ENCODE data around the gene C1orf232.

The C1orf232 gene

DNA sequence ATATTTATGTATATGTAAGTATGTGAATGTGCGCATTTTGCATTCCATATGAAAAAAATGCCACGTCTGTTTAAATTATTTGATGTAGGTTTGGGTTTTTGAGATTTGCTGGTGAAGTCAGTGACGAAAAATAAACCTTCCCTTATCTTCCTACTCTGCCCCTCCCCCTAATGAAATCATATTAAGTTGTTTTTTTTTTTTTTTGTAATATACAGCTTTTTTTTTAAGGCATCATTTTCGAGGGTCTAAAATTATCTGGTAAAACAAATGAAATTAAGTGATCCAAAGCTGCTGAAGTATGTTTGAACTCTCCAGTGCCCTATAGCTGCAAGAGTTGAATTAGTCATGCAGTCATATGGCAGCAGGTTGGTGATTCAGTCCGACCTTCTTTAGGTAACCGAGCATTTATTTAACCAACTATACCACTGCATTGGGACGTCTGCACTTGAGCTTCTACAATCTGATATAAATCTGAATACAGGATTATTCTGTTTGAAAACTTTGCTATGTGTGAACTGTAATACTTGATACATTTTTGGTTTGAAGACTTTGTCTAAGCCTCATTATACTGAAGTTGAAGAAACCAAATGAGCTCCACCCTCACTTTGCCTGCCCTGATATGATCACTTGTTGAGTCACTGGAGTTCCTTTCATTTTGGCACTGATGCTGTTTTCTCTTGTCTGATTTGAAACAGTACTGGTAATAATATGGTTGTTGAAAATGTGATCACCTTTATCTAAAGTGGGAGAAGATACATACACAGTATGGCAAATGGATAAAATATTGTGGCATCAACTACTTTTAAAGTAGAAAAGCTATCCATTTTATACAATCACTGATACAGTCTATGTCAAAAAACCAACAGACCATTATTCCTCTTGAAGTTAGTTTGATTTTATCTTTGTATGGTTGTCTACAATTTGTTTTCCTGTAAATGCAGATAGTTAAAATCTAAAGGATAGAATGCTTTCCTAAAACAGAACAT is 45.5 kb downstream of the C1orf232 start:
- DNase-seq: peak; percentile 41

- no peak for DNase-seq
These were observed 46.6 kb downstream of the C1orf232 start for GRCh38 chr1:26121854-26122773.

DNA sequence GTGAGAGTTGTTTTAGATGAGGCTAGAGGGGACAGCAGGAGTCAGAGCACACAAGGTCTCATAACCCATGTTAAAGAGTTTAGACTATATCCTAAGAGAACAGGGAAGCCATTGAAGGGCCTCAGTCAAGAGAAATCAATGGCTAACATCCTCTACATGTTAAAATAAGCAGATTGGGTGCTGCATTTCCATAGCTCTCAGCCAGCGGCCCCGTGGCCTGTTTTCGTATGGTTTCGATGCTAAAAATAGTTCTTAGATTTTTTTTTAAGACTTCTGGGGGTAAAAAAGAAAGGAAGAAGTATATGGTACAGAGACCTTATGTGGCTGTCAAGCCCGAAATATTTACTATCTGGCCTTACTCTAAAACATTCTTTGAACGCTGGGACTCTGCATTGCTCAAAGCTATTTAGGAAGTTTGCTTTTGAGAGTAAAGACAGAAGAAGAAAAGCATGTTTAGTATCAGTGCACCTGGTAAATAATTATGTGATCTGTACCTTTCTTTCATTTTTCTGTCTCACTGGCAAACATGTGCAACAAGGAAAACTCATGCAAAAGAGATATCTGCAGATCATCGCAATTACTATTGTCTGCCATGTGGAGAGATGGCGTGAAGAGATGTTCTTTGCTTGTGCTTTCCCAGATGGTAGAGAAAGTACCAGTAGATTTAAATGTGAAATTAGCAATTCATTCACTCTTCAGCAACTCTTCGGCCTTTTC is 48.7 kb downstream of the C1orf232 start:
- DNase-seq: no peak

DNA sequence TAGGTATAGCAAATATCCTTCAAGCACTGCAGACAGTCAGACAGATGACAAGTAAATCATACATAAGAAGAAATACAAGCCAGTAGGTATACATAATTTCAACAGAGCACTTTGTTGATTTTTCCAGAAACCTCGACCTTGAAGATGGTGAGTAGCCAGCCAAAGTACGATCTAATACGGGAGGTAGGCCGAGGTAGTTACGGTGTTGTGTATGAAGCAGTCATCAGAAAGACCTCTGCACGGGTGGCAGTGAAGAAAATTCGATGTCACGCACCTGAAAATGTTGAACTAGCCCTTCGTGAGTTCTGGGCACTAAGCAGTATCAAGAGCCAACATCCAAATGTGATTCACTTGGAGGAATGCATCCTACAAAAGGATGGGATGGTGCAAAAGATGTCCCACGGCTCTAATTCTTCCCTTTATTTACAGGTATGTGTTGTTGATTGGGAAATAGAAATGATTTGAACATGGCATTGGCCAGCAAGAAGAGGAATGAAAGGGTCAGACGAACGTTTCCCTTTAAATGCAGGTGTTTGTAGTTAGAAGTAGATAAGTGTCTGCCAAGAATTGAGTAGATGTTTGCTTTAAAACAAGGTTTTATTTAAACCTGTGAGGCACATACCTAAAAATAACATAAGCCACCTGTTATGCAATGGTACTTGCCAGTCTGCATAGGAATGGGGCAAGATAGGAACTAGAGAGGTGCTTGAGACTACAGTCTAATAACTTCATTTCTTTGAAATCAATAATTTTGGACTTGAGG is 54.4 kb downstream of the C1orf232 start:
- DNase-seq: no peak

Data from CD4-positive, alpha-beta T cell treated with Interleukin-17A for 1 hour (primary cell).